ENCODE results near the gene WWP2.
A peak's percentile ranks its signal among the peaks of the same experiment; 100 is the strongest.
"Not testable (repeated sequence)": the region's sequence is repeated elsewhere in the genome, so short reads cannot be mapped to it uniquely, and the experiment has no call there.

WWP2 gene

DNA sequence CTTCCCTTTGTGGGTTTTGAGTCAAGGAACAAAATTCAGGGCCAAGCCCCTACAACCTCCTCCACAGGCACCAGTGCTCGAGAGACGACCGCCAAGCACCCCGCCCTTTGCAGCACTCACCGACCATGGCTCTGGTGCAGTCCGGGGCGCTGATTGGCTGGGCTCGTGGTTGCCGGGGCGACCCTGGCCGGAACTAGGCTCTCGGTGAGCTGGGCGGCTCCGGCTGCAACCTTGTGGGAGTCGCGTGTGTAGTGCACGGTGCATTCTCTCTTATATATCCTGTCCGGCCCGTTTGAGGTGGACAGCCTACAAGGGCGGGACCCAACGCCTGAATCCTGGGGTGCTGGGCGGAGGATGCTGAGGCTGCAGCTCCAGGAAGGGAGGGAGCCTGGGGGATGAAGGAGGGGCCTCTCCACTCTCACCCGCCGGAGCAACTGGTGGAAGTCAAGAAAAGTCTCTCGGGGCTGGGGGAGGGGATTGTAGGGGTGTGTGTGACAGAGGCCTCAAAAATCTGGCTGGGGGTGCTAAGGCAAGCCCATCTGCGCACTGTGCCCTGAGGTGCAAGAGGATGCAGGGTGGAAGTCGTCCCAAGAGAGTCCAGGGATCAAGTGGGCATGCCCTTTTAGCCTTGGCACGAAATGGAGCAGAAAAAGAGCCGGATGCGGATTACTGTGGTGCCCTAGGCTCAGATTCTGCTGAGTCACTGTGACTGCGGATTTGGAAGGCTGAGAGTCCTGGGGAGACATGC lies 35.6 kb upstream of the WWP2 start, which contains the start of gene NQO1:
TSS of gene NQO1 (minus strand) at position 248 of the 748 bp plus-strand sequence. CDS start at position 127, 121 bp downstream.
- Histone ChIP-seq H3K9ac (ENCODE audit: low read length in 2 of 2) (peak within 1 kb of the TSS; percentile 46 to 85), H3K4me3 (ENCODE audit: low read length in 2 of 2) (peak within 1 kb of the TSS; percentile 64 to 83), H3K4me1 (ENCODE audit: control insufficient read depth, insufficient read depth, low read length) (peaks cover 24% of the 10 kb centered on the region), H3K9me3 (ENCODE audit: control insufficient read depth in 2 of 2, low read length in 2 of 2) (no peaks in the 10 kb centered on the region), H3K36me3 (ENCODE audit: control insufficient read depth in 2 of 2, insufficient read depth in 2 of 2, low read length in 2 of 2) (no peaks in the 10 kb centered on the region), H3K27ac (ENCODE audit: low read length) (peak within 1 kb of the TSS; percentile 58), H3K27me3 (ENCODE audit: control insufficient read depth in 1 of 2, insufficient read depth in 2 of 2, low read length in 2 of 2) (no peaks in the 10 kb centered on the region)

DNA sequence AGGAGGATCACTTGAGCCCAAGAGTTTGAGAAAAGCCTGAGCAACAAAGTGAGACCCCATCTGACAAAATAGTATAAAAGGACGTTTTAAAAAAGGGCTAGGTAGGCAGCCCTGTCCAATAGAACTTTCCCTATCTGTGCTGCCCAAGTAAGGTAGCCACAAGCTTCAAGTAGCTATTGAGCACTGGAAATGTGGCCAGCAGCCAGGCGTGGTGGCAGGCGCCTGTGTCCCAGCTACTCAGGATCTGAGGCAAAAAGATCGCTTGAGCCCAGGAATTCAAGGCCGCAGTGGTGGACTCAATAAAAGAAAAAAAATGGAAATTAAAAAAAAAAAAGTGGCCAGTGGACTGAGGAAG lies 34.2 kb upstream of the WWP2 start:
- Histone ChIP-seq H3K9me3 (ENCODE audit: control insufficient read depth in 2 of 2, low read length in 2 of 2) (no peaks in the 10 kb centered on the region), H3K36me3 (ENCODE audit: control insufficient read depth in 2 of 2, insufficient read depth in 2 of 2, low read length in 2 of 2) (no peaks in the 10 kb centered on the region), H3K27me3 (ENCODE audit: control insufficient read depth in 1 of 2, insufficient read depth in 2 of 2, low read length in 2 of 2) (no peaks in the 10 kb centered on the region), H3K4me3 (ENCODE audit: low read length in 2 of 2) (no peak overlapping the region), H3K27ac (ENCODE audit: low read length) (no peak overlapping the region), H3K4me1 (ENCODE audit: control insufficient read depth, insufficient read depth, low read length) (peaks cover 24% of the 10 kb centered on the region), H3K9ac (ENCODE audit: low read length in 2 of 2) (no peak overlapping the region)

DNA sequence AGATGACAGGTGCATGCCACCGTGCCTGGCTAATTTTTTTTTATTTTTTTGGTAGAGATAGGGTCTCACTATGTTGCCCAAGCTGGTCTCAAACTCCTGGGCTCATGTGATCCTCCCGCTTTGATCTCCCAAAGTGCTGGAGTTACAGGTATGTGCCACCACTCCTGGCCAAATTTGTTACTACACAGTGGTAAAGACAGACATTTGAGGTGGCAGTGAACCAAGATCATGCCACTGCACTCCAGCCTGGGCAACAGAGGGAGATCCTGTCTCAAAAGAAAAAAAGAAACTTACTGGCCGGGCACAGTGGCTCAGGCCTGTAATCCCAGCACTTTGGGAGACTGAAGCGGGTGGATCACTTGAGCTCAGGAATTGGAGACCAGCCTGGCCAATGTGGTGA lies 33.1 kb upstream of the WWP2 start:
- H3K4me1 ChIP-seq (ENCODE audit: control insufficient read depth, insufficient read depth, low read length) = peaks cover 24% of the 10 kb centered on the region

DNA sequence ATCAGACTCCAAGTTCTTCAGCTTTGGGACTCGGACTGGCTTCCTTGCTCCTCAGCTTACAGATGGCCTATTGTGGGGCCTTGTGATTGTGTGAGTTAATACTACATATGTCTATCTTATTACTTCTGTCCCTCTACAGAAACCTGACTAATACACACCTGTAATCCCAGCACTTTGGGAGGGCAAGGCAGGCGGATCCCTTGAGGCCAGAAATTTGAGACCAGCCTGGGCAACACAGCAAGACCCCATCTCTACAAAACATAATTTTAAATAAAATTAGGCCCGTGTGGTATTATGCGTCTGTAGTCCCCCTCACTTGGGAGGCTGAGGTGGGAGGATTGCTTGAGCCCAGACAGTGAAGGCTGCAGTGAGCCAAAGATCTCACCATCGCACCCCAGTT lies 30.9 kb upstream of the WWP2 start:
- not testable (repeated sequence) for H3K27ac ChIP-seq (ENCODE audit: low read length); H3K27me3 ChIP-seq (ENCODE audit: control insufficient read depth in 1 of 2, insufficient read depth in 2 of 2, low read length in 2 of 2); H3K9me3 ChIP-seq (ENCODE audit: control insufficient read depth in 2 of 2, low read length in 2 of 2); H3K4me3 ChIP-seq (ENCODE audit: low read length in 2 of 2); H3K9ac ChIP-seq (ENCODE audit: low read length in 2 of 2); H3K36me3 ChIP-seq (ENCODE audit: control insufficient read depth in 2 of 2, insufficient read depth in 2 of 2, low read length in 2 of 2)
- peaks cover 13% of the 10 kb centered on the region for H3K4me1 ChIP-seq (ENCODE audit: control insufficient read depth, insufficient read depth, low read length)

More for the DNA sequence above, 33.1 kb upstream of the WWP2 start:
- not testable (repeated sequence) for H3K27ac ChIP-seq (ENCODE audit: low read length); H3K9me3 ChIP-seq (ENCODE audit: control insufficient read depth in 2 of 2, low read length in 2 of 2); H3K27me3 ChIP-seq (ENCODE audit: control insufficient read depth in 1 of 2, insufficient read depth in 2 of 2, low read length in 2 of 2); H3K36me3 ChIP-seq (ENCODE audit: control insufficient read depth in 2 of 2, insufficient read depth in 2 of 2, low read length in 2 of 2); H3K9ac ChIP-seq (ENCODE audit: low read length in 2 of 2); H3K4me3 ChIP-seq (ENCODE audit: low read length in 2 of 2)

DNA sequence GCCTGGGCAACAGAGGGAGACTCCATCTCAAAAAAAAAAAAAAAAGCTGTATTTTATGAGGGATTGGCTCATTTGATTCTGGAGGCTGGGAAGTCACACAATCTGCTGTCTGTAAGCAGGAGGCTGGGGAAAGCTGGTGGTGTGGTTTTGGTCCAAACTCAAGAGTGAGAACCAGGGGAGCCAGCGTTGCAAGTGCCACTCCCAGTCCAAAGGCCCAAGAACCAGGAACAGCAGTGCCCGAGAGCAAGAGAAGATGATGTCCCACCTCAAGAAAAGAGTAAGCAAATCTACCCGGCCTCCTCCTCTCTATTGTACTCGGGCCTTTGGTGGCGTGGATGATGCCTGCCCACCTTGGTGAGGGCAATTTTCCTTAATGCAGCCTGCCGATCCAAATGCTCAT lies 30.0 kb upstream of the WWP2 start:
- H3K9ac ChIP-seq (ENCODE audit: low read length in 2 of 2) = no peak overlapping the region
- H3K36me3 ChIP-seq (ENCODE audit: control insufficient read depth in 2 of 2, insufficient read depth in 2 of 2, low read length in 2 of 2) = no peaks in the 10 kb centered on the region
- no peaks in the 10 kb centered on the region for H3K9me3 ChIP-seq (ENCODE audit: control insufficient read depth in 2 of 2, low read length in 2 of 2)
- H3K4me3 ChIP-seq (ENCODE audit: low read length in 2 of 2) = no peak overlapping the region
- peaks cover 5% of the 10 kb centered on the region for H3K4me1 ChIP-seq (ENCODE audit: control insufficient read depth, insufficient read depth, low read length)
- no peaks in the 10 kb centered on the region for H3K27me3 ChIP-seq (ENCODE audit: control insufficient read depth in 1 of 2, insufficient read depth in 2 of 2, low read length in 2 of 2)
- H3K27ac ChIP-seq (ENCODE audit: low read length) = no peak overlapping the region

DNA sequence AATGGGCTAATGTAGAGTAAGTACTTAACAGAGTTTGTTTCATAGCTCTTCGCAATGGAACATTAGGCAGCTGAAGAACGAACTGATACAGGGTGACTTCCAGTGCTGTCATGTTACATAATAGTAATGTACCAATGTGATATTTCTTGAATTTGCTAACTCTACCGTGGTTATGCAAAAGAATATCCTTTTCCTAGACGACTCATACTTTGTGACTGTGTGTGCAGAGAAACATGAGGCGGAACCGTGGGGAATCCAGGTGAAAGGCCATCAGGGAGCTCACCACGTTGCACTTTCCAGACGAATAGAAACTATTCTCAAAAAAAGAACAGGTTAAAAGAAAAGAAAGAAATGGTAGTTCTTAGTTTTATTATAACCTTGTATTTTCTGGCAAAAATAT lies 20.6 kb upstream of the WWP2 start:
- Histone ChIP-seq H3K4me1 (ENCODE audit: control insufficient read depth, insufficient read depth, low read length) (no peaks in the 10 kb centered on the region), H3K36me3 (ENCODE audit: control insufficient read depth in 2 of 2, insufficient read depth in 2 of 2, low read length in 2 of 2) (peaks cover 39 to 50% of the 10 kb centered on the region in 2 donors), H3K4me3 (ENCODE audit: low read length in 2 of 2) (no peak overlapping the region), H3K27ac (ENCODE audit: low read length) (no peak overlapping the region), H3K9ac (ENCODE audit: low read length in 2 of 2) (no peak overlapping the region), H3K27me3 (ENCODE audit: control insufficient read depth in 1 of 2, insufficient read depth in 2 of 2, low read length in 2 of 2) (no peaks in the 10 kb centered on the region), H3K9me3 (ENCODE audit: control insufficient read depth in 2 of 2, low read length in 2 of 2) (no peaks in the 10 kb centered on the region)

DNA sequence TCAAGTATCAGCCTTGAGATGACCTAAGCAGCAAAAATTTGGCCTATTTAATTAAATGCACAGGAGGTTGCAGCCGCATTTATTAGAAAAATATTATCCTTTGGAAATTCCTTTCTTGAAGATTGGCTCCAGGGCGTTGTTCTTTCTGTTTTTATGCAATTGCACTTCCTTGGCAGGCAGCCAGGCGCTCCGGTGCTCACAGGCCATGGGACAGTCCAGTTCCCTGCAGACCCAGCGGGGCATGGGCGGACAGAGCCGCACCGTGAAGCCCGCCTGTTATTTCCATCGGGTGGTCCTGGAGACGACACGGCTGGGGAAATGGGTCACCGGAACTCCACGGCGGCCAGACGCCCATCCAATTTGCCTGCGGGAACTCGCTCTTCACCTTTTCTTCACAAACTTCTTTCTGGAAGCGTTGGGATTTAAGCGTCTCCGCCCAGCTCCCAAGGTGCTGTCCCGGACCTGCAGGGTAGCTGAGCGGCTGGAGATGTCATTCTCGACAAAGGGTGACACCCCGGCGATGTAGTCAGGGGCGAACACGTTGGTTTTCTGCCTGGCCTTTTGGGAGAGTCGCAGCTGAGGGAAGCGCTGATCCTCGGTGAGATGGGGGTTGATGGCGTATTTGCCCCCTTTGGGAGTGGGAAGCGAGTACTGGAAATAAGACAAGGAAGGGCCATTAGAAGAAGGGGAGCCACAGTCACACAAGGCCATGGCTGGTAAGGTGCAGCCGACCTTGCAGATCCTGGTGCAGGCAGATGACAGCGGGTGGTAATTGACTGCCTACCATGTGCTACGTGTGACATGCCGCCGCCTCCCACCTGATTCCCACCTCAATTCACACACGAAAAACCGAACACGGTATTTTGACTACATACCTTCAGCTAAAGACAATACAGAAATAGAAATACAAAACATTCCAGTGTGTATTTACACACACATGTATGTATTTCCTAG lies 19.9 kb upstream of the WWP2 start:
- Histone ChIP-seq H3K36me3 (ENCODE audit: control insufficient read depth in 2 of 2, insufficient read depth in 2 of 2, low read length in 2 of 2) (peaks cover 40 to 52% of the 10 kb centered on the region in 2 donors), H3K4me3 (ENCODE audit: low read length in 2 of 2) (no peak overlapping the region)

DNA sequence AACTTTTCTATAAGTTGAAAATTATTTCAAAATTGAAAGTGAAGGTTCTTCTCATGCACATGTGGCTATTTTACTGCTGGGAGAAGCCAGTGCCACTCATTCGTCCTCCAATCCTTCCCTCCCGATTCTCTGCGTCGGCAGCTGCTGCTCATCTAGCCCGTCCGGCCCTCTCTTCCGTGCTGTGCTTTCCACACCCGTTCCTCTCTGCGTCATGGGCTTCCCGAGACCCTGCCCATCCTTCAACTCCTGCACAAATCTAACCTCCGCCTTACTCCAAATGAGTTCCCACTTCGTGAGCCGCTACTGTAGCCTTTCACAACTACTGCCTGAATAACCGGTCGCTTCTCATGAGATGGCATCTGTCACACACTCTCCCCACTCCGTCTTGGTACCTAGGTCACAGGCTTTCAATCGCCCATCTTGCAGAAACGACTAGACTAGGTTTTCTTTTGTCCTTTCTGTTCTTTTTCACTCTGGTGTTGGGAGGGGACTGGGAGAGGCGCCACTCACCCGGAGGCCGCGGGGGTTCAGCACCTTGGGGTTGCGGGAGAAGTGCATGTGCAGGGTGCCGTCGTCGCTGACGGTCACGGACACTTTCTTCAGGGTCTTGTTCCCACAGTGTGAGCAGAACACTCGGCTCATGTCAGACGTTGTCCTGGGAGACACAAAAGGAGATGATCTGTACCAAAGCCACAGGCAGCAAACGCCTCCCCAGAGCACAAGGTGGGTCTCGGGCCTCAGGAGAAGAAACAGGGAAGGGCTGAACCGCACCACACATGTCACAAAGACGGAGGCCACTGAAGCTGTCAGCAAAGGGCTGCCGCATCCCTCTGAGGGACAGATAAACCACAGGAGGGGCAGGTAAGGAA lies 17.5 kb upstream of the WWP2 start:
- Histone ChIP-seq H3K27me3 (ENCODE audit: control insufficient read depth in 1 of 2, insufficient read depth in 2 of 2, low read length in 2 of 2) (no peaks in the 10 kb centered on the region), H3K36me3 (ENCODE audit: control insufficient read depth in 2 of 2, insufficient read depth in 2 of 2, low read length in 2 of 2) (peaks cover 56 to 70% of the 10 kb centered on the region in 2 donors), H3K9me3 (ENCODE audit: control insufficient read depth in 2 of 2, low read length in 2 of 2) (no peaks in the 10 kb centered on the region), H3K4me1 (ENCODE audit: control insufficient read depth, insufficient read depth, low read length) (no peaks in the 10 kb centered on the region), H3K4me3 (ENCODE audit: low read length in 2 of 2) (no peak overlapping the region), H3K27ac (ENCODE audit: low read length) (no peak overlapping the region), H3K9ac (ENCODE audit: low read length in 2 of 2) (no peak overlapping the region)

More for the DNA sequence above, 19.9 kb upstream of the WWP2 start:
- no peaks in the 10 kb centered on the region for H3K27me3 ChIP-seq (ENCODE audit: control insufficient read depth in 1 of 2, insufficient read depth in 2 of 2, low read length in 2 of 2)
- no peaks in the 10 kb centered on the region for H3K9me3 ChIP-seq (ENCODE audit: control insufficient read depth in 2 of 2, low read length in 2 of 2)
- H3K27ac ChIP-seq (ENCODE audit: low read length) = no peak overlapping the region
- H3K4me1 ChIP-seq (ENCODE audit: control insufficient read depth, insufficient read depth, low read length) = no peaks in the 10 kb centered on the region
- H3K9ac ChIP-seq (ENCODE audit: low read length in 2 of 2) = no peak overlapping the region

DNA sequence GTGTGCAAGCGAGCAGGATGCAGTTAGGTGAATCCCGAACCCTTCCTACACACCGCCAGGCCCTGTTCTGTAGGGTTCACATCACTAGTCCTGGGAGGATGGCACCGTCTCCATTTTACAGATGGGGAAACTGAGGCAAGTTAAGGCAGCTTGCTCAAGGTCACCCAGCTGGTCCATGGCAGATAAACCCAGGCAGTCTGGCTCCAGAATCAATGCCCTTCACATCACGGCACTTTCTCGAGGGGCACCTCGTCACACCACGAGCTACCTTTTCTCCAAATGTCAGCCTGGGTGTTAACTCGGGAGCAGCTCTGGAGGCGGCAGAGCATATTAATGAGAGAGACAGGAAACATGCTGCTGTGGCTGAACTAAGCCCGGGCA lies 16.9 kb upstream of the WWP2 start:
- Histone ChIP-seq H3K27me3 (ENCODE audit: control insufficient read depth in 1 of 2, insufficient read depth in 2 of 2, low read length in 2 of 2) (no peaks in the 10 kb centered on the region), H3K9me3 (ENCODE audit: control insufficient read depth in 2 of 2, low read length in 2 of 2) (no peaks in the 10 kb centered on the region), H3K4me1 (ENCODE audit: control insufficient read depth, insufficient read depth, low read length) (no peaks in the 10 kb centered on the region), H3K36me3 (ENCODE audit: control insufficient read depth in 2 of 2, insufficient read depth in 2 of 2, low read length in 2 of 2) (peaks cover 53 to 70% of the 10 kb centered on the region in 2 donors), H3K4me3 (ENCODE audit: low read length in 2 of 2) (no peak overlapping the region), H3K27ac (ENCODE audit: low read length) (no peak overlapping the region), H3K9ac (ENCODE audit: low read length in 2 of 2) (no peak overlapping the region)

DNA sequence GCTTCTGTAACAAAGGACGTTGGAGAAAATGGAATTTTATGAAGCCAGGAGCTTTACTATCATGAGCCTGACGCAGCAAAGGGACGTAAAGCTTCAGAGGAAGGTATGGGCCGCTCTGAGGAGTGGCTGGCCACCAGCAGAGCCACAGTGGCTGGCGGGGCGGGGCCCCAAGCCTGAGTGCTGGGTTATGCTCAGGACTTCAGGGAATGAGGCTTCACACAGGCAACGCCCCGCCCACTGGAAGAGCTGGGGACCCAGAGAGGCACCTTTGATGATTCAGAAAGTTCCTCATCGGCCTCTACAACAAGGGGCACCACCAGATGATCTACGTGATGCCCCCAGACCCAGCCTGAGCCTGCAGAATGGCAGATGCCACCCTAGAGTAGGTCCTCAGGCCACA lies 16.2 kb upstream of the WWP2 start:
- Histone ChIP-seq H3K27ac (ENCODE audit: low read length) (no peak overlapping the region), H3K27me3 (ENCODE audit: control insufficient read depth in 1 of 2, insufficient read depth in 2 of 2, low read length in 2 of 2) (no peaks in the 10 kb centered on the region), H3K9ac (ENCODE audit: low read length in 2 of 2) (no peak overlapping the region), H3K4me1 (ENCODE audit: control insufficient read depth, insufficient read depth, low read length) (no peaks in the 10 kb centered on the region), H3K4me3 (ENCODE audit: low read length in 2 of 2) (no peak overlapping the region), H3K9me3 (ENCODE audit: control insufficient read depth in 2 of 2, low read length in 2 of 2) (no peaks in the 10 kb centered on the region), H3K36me3 (ENCODE audit: control insufficient read depth in 2 of 2, insufficient read depth in 2 of 2, low read length in 2 of 2) (peaks cover 56 to 70% of the 10 kb centered on the region in 2 donors)

Data from stomach smooth muscle (tissue), 2 donors.